MM.1S (cell line): ENCODE measurements around the gene RNU1-4.
"Not testable (repeated sequence)": the region's sequence is repeated elsewhere in the genome, so short reads cannot be mapped to it uniquely, and the experiment has no call there.

Experiments used
- DNase-seq: peaks from one replicate; pipeline ENCODE4 v3.0.0-alpha.2; 2015
- H2AFZ ChIP-seq: fragments of 300-600 bp; sonication (generic); 2 replicates; pipeline ENCODE4 v1.6.0; 2016; ENCODE audit warnings: antibody characterized with exemption, low read length
- H3F3A ChIP-seq: fragments of 300-600 bp; sonication (generic); 2 replicates; pipeline ENCODE4 v1.6.1; 2016; ENCODE audit warnings: mild to moderate bottlenecking, antibody characterized with exemption, low read length, moderate library complexity, mixed read lengths; ENCODE audit not compliant: insufficient read depth
- H3K27ac ChIP-seq: fragments of 300-600 bp; sonication (generic); 2 replicates; pipeline ENCODE4 v1.5.1; 2016; ENCODE audit warnings: mild to moderate bottlenecking, low read length
- H3K27me3 ChIP-seq: fragments of 300-600 bp; sonication (generic); replicated peaks from 2 replicates; pipeline ENCODE4 v1.6.0; 2016; ENCODE audit warnings: low read length; ENCODE audit not compliant: insufficient read depth
- H3K36me3 ChIP-seq: fragments of 300-600 bp; sonication (generic); replicated peaks from 2 replicates; pipeline ENCODE4 v1.6.1; 2016; ENCODE audit warnings: mild to moderate bottlenecking, low read length, mixed read lengths; ENCODE audit not compliant: insufficient read depth
- H3K4me1 ChIP-seq: fragments of 300-600 bp; sonication (generic); 2 replicates; pipeline ENCODE4 v1.6.1; 2016; ENCODE audit warnings: low read length, mixed read lengths
- H3K4me2 ChIP-seq: fragments of 300-600 bp; sonication (generic); 2 replicates; pipeline ENCODE4 v1.6.0; 2016; ENCODE audit warnings: low read depth, low read length
- H3K4me3 ChIP-seq: fragments of 300-600 bp; sonication (generic); 2 replicates; pipeline ENCODE4 v1.5.1; 2016; ENCODE audit warnings: low read length, mixed read lengths
- H3K79me2 ChIP-seq: fragments of 300-600 bp; sonication (generic); 2 replicates; pipeline ENCODE4 v1.6.1; 2016; ENCODE audit warnings: mixed run types, low read length, mixed read lengths
- H3K9ac ChIP-seq: fragments of 300-600 bp; sonication (generic); 2 replicates; pipeline ENCODE4 v1.6.1; 2016; ENCODE audit warnings: low read length, mixed read lengths
- H3K9me2 ChIP-seq: fragments of 300-600 bp; sonication (generic); replicated peaks from 2 replicates; pipeline ENCODE4 v1.6.1; 2016; ENCODE audit warnings: mild to moderate bottlenecking, low read length, mixed read lengths; ENCODE audit not compliant: insufficient read depth
- H3K9me3 ChIP-seq: fragments of 300-600 bp; sonication (generic); replicated peaks from 2 replicates; pipeline ENCODE4 v1.6.1; 2016; ENCODE audit warnings: mild to moderate bottlenecking, low read length, mixed read lengths; ENCODE audit not compliant: insufficient read depth
- H4K20me1 ChIP-seq: fragments of 300-600 bp; sonication (generic); 2 replicates; pipeline ENCODE4 v1.6.1; 2016; ENCODE audit warnings: mild to moderate bottlenecking, low read length, moderate library complexity, mixed read lengths; ENCODE audit not compliant: insufficient read depth
- EZH2 ChIP-seq: fragments of 300-600 bp; sonication (generic); optimal IDR thresholded peaks from 2 replicates; pipeline ENCODE3; 2017; ENCODE audit warnings: low read depth, mild to moderate bottlenecking, antibody characterized with exemption, low read length, mixed read lengths
- EZH2phosphoT487 ChIP-seq: fragments of 300-600 bp; sonication (generic); IDR thresholded peaks from 2 replicates; pipeline ENCODE4 v1.6.1; 2018; ENCODE audit warnings: antibody characterized with exemption, low read length
- TF ChIP-seq, protein P1 (sequence below): fragments of 300-600 bp; sonication (generic); IDR thresholded peaks from 2 replicates; pipeline ENCODE4 v1.5.1; 2016; ENCODE audit warnings: antibody characterized with exemption, low read length, mixed read lengths

Gene RNU1-4

DNA sequence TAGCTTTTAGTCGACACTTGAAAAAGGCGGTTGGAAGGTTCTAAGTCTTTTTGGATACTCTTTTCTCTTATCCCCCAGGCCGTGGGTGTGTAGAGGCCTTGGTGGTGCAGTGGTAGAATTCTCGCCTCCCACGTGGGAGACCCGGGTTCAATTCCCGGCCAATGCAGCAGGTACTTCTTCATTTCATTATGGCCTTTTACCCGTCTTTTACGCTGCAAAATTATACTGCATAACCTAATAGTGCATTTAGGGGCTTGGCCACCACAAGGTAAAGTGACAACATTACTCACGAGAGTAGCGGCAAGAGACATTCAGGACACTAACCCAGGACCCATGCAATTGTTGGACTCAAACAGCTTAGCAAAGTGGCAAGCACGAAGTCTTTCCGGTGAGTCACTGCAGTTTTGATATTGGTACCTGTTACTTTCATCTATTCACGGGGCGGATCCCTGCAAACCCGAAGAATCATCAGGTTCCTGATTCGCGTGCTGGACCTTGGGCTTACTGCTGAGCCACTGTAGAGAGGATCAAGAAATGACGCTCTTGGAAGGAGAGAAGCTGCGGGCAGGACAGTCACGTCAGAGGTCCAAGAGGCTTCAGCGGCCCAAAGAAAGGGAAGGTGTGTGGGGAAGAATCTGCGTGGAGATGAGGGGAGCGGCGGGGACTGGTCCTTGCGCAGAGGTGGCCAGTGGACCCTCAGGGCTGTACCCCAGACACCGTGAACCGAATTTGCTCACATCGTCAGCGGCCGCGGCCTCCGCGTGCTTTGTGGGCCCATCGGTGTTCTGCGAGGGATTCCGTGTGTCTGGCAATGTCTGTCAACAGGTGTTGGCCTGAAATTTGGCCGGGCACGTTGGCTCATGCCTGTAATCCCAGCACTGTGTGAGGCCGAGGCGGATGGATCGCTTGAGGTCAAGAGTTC is 12.9 kb upstream of the RNU1-4 start:
- Histone ChIP-seq H3K4me3 (no peak overlapping the region), H3F3A (no peaks in the 10 kb centered on the region), H3K27ac (no peak overlapping the region), H2AFZ (no peak overlapping the region), H3K9me3 (no peaks in the 10 kb centered on the region), H3K4me1 (no peaks in the 10 kb centered on the region), H4K20me1 (no peaks in the 10 kb centered on the region), H3K27me3 (peaks cover 59% of the 10 kb centered on the region), H3K36me3 (no peaks in the 10 kb centered on the region), H3K9ac (no peak overlapping the region), H3K4me2 (no peak overlapping the region), H3K79me2 (no peaks in the 10 kb centered on the region), H3K9me2 (no peaks in the 10 kb centered on the region)
- TF ChIP-seq, protein P1, sequence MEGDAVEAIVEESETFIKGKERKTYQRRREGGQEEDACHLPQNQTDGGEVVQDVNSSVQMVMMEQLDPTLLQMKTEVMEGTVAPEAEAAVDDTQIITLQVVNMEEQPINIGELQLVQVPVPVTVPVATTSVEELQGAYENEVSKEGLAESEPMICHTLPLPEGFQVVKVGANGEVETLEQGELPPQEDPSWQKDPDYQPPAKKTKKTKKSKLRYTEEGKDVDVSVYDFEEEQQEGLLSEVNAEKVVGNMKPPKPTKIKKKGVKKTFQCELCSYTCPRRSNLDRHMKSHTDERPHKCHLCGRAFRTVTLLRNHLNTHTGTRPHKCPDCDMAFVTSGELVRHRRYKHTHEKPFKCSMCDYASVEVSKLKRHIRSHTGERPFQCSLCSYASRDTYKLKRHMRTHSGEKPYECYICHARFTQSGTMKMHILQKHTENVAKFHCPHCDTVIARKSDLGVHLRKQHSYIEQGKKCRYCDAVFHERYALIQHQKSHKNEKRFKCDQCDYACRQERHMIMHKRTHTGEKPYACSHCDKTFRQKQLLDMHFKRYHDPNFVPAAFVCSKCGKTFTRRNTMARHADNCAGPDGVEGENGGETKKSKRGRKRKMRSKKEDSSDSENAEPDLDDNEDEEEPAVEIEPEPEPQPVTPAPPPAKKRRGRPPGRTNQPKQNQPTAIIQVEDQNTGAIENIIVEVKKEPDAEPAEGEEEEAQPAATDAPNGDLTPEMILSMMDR: no peak
- TF ChIP-seq EZH2phosphoT487: no peak
- TF ChIP-seq EZH2: no peak
- peak; percentile 17 for DNase-seq

DNA sequence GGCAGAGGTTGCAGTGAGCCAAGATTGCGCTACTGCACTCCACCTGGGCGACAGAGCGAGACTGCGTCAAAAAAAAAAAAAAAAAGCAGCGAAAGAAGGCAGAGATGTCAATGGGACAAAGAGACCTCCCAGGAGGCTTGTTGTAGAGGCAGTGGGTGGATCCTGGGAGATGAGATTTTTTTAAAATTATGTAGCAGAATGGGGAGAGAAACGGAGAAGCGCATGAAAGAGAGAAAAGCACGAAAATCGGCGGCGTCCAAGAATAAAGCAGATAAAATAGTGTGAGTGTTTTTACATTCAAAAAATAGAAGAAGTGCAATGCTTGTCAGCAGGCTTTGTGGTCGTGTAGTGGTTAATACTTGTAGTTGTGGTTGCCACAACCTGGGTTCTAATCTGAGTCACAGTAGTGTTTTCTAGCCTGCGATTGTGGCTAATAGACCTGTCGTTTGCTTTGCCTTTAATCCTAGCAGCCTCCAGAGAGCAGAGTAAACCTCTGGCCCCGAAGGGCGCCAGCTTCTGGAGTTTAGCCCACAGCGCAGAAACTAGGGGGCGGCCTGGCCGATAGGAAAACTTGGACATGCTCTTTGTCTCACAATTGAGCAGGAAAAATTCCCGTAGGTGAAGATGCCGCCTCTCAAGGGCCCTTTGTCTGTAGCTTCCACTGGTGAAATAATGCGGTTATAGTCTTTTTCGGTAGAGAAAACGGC is 11.9 kb upstream of the RNU1-4 start:
- not testable (repeated sequence) for H3K4me2 ChIP-seq, H3K4me3 ChIP-seq, H3K9me2 ChIP-seq, H3K9me3 ChIP-seq, H2AFZ ChIP-seq, H4K20me1 ChIP-seq, H3K9ac ChIP-seq, H3K36me3 ChIP-seq, H3K4me1 ChIP-seq, H3K27ac ChIP-seq, H3K79me2 ChIP-seq, H3F3A ChIP-seq
- peak; percentile 18 for DNase-seq
- H3K27me3 ChIP-seq: peaks cover 50% of the 10 kb centered on the region

DNA sequence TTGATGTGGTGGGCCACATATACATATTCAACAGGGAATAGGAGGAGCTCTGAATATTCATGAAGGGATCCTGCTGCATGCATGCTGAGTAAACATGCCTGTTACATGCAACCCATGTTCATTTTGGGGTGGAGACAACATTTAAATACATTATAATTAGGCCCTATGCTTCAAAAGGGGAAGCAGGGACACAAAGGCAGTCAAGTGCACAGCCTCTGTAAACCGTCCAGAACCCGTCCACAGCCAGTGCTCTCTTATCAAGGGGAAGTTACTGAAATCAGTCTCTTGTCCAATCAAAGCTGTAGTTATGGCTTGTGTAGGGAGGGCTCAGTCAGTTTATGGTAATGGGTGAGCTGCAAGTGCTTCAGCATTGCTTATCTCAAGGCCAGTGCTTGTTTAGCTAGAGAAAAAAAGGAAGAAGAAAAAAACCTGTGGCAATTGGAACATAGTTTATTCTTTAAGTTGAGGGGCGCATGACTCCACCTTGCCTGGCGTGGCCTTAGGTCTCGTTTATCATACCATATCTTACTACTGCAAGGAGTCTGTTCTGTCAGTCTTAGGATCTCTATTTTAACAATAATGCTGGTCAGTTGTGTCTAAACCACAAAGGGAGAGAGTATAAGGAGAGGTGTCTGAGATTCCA is 7.9 kb upstream of the RNU1-4 start:
- not testable (repeated sequence) for H3K36me3 ChIP-seq, H3K4me2 ChIP-seq, H3K9me2 ChIP-seq, H3K79me2 ChIP-seq, H3K9ac ChIP-seq, DNase-seq, H4K20me1 ChIP-seq, H3F3A ChIP-seq, H3K9me3 ChIP-seq, H3K4me1 ChIP-seq, H3K27ac ChIP-seq, H3K4me3 ChIP-seq, H2AFZ ChIP-seq
- H3K27me3 ChIP-seq: peaks cover 10% of the 10 kb centered on the region

DNA sequence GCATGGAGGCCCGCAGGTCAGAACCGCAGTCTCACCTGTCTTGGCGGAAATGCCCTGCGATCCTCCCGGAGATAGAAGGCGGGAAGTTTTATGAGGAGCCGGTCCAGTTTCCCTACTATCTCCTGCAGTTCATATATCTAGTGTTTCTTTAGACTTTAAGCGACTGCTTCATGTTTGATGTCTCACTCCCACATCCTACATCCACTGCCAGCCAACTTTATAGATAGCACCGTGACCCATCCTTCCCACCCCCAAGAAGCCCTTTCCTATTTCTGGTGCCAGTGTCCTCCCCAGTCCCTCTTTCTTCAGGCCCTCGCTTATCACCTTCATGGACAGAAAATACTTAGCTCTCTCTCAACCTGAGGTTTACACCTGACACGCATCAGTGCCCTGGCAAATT is 914 bp downstream of the RNU1-4 start:
- H2AFZ ChIP-seq, H3K9me3 ChIP-seq, H3F3A ChIP-seq, H3K9ac ChIP-seq, DNase-seq, H3K4me3 ChIP-seq, H3K27me3 ChIP-seq, H3K36me3 ChIP-seq, H3K79me2 ChIP-seq, H3K9me2 ChIP-seq, H3K4me1 ChIP-seq, H3K27ac ChIP-seq, H3K4me2 ChIP-seq, H4K20me1 ChIP-seq: not testable (repeated sequence)

DNA sequence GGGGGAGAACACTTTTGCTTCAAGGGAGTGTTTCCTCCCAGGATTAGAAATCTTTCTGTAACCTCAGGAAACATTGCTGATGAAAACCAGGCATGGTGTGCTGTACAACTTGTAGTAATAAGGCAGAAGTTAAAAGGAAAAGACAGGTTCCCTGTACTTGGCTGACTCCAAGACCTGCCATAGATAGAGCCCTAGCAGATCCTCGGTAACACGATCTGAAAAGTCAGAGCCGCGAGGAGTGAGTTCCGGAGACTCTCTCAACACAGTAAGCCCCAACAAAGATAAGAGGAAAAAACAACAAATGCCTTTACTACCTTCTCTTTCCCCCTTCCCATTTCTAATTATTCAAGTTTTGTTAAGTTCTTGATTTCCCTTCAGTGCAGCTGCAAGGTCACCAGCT is 7.3 kb downstream of the RNU1-4 start:
- not testable (repeated sequence) for DNase-seq, H3K27me3 ChIP-seq, H4K20me1 ChIP-seq, H2AFZ ChIP-seq, H3K4me1 ChIP-seq, H3K36me3 ChIP-seq, H3F3A ChIP-seq, H3K27ac ChIP-seq, H3K9me3 ChIP-seq, H3K9ac ChIP-seq, H3K4me2 ChIP-seq, H3K4me3 ChIP-seq, H3K9me2 ChIP-seq, H3K79me2 ChIP-seq

DNA sequence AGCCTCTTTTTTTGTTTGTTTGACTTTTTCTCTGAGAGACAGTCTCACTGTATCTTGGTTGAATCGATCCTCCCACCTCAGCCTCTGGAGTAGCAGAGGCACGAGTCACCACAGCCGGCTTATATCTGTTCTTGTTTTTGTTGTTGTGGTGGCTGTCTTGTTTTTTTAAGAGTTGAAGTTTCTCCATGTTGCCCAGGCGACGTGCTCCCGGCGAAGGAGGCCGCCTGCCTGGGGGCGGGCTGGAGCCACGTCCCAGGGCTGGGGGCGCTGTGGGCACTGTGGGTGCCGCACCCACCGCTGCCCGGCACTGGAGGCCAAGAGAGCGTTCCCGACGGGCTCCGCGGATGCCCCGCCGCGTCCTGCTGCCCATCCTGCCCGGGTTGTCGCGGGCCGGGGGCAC is 8.4 kb downstream of the RNU1-4 start:
- H3K79me2 ChIP-seq: not testable (repeated sequence)

More for the DNA sequence above, 8.4 kb downstream of the RNU1-4 start:
- not testable (repeated sequence) for H4K20me1 ChIP-seq, H3K4me2 ChIP-seq, H3K9ac ChIP-seq, H3K9me3 ChIP-seq, H3K4me1 ChIP-seq, H3K36me3 ChIP-seq, H3K9me2 ChIP-seq, DNase-seq, H3K27me3 ChIP-seq, H3K4me3 ChIP-seq, H3K27ac ChIP-seq, H2AFZ ChIP-seq, H3F3A ChIP-seq
